Right atrium auricular region (tissue), 2 donors: ENCODE measurements around the gene NUFIP2. TPM values are rescaled to one million over a fixed set of nuclear protein-coding genes. Genes with fewer than 3 reads are reported as not detected.

ENCODE experiments used
- DNase-seq: peaks from one replicate; pipeline ENCODE4 v3.0.0-alpha.2; 2019; ENCODE audit warnings: low spot score
- H3K27ac ChIP-seq, 2 donors: fragments of 200-600 bp; sonication (generic); 1 replicate in 1 of 2; 2 replicates in 1 of 2; pipeline ENCODE4 v1.5.1; 2016 to 2019
- H3K27me3 ChIP-seq, 2 donors: fragments of 200-600 bp; sonication (generic); one replicate each; pipeline versions ENCODE4 v1.5.1 to v1.6.0; 2017 to 2019
- H3K36me3 ChIP-seq: fragments of 200-600 bp; sonication (generic); one replicate; pipeline ENCODE4 v1.5.1; 2016
- H3K4me1 ChIP-seq, 2 donors: fragments of 200-600 bp; sonication (generic); one replicate each; pipeline versions ENCODE4 v1.5.1 to v1.6.0; 2017 to 2019
- H3K4me3 ChIP-seq, 2 donors: fragments of 200-600 bp; sonication (generic); 1 replicate in 1 of 2; 2 replicates in 1 of 2; pipeline ENCODE4 v1.5.1; 2017 to 2019; ENCODE audit warnings: mild to moderate bottlenecking in 1 of 2, moderate library complexity in 1 of 2
- H3K9me3 ChIP-seq, 2 donors: fragments of 200-600 bp; sonication (generic); one replicate each; pipeline ENCODE4 v1.5.1; 2019
- CTCF ChIP-seq, 2 donors: fragments of 200-600 bp; sonication (generic); IDR thresholded peaks; one replicate each; pipeline ENCODE4 v1.5.1; 2019; ENCODE audit warnings: antibody characterized with exemption in 2 of 2
- total RNA-seq, 2 donors: library from RNA; depleted of rRNA; stranded (reverse); fragments of >200 nt; gene quantifications; one replicate each; pipeline ENCODE4 v1.1.0, GENCODE V29; 2016

Gene NUFIP2
- total RNA-seq, 2 donors from 2014 or later, result 25.4 to 27.0 TPM

GRCh38 chr17:29245401-29245800 lies 48.5 kb downstream of the NUFIP2 start:
- Histone ChIP-seq H3K4me3 (no peak overlapping the region), H3K36me3 (no peaks in the 10 kb centered on the region), H3K27ac (no peak overlapping the region), H3K27me3 (no peaks in the 10 kb centered on the region), H3K9me3 (no peaks in the 10 kb centered on the region), H3K4me1 (no peaks in the 10 kb centered on the region)
- DNase-seq, result no peak
- no peak for TF ChIP-seq CTCF (IDR thresholded peaks at IDR 0.05)

- Histone ChIP-seq H3K4me3 (no peak overlapping the region), H3K27ac (no peak overlapping the region), H3K36me3 (no peaks in the 10 kb centered on the region), H3K9me3 (no peaks in the 10 kb centered on the region), H3K27me3 (no peaks in the 10 kb centered on the region), H3K4me1 (no peaks in the 10 kb centered on the region)
- DNase-seq, result no peak
- peak in 1 of 2 donors; percentile 41 for TF ChIP-seq CTCF (IDR thresholded peaks at IDR 0.05)
These were observed 50.2 kb downstream of the NUFIP2 start for GRCh38 chr17:29243792-29244191.

DNA sequence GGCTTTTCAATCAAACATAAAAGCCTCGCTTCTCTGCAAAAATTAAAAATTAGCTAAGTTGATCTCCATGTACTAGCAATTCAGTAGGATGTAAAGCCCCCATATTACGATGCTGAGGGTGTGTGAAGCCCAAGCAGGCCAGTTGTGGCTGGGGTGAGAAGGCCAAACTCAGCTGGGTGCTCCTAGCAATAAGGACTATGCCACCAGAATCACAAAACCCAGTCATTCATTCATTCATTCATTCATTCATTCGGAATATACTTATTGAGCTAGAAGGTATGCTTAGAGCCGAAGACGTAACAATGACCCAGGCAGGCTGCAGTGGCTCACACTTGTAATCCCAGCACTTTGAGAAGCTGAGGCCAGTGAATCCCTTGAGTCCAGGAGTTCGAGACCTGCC lies 51.2 kb downstream of the NUFIP2 start:
- H3K9me3 ChIP-seq, result no peaks in the 10 kb centered on the region
- DNase-seq, result no peak
- H3K27ac ChIP-seq, result no peak overlapping the region
- H3K4me3 ChIP-seq, result no peak overlapping the region
- TF ChIP-seq CTCF (IDR thresholded peaks at IDR 0.05), result no peak
- H3K36me3 ChIP-seq, result no peaks in the 10 kb centered on the region
- H3K4me1 ChIP-seq, result no peaks in the 10 kb centered on the region
- no peaks in the 10 kb centered on the region for H3K27me3 ChIP-seq

DNA sequence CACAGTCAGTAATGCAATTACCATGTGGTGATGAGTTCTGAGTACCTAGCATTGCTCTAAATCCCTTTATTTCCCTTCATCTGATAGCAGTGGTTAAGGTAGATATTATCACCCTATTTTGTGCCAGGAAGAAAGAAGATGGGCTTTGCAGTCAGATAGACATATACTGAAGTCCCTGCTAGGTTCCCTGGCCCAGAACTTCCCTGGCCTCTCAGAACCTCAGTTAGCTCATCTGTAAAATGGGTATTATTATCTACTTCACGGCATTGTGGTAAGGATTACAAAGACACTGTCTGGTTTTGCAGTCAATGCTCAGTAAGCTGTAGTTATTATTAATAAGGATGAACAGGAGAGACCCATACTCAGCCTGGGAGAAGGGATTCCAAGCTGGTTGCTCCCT lies 51.9 kb downstream of the NUFIP2 start:
- DNase-seq, result no peak
- Histone ChIP-seq H3K4me1 (no peaks in the 10 kb centered on the region), H3K36me3 (no peaks in the 10 kb centered on the region), H3K9me3 (no peaks in the 10 kb centered on the region), H3K4me3 (no peak overlapping the region), H3K27me3 (no peaks in the 10 kb centered on the region), H3K27ac (no peak overlapping the region)
- TF ChIP-seq CTCF (IDR thresholded peaks at IDR 0.05), result no peak

- Histone ChIP-seq H3K4me3 (no peak overlapping the region), H3K9me3 (no peaks in the 10 kb centered on the region), H3K27me3 (no peaks in the 10 kb centered on the region), H3K4me1 (no peaks in the 10 kb centered on the region), H3K36me3 (no peaks in the 10 kb centered on the region), H3K27ac (peak overlapping the region in 1 of 2 donors; percentile 46)
- peak; percentile 71 for DNase-seq
- TF ChIP-seq CTCF (IDR thresholded peaks at IDR 0.05), result no peak
These were observed 52.7 kb downstream of the NUFIP2 start for GRCh38 chr17:29240968-29241963.
